ENCODE results near the gene KCNQ1. TPM values are rescaled to one million over a fixed set of nuclear protein-coding genes. Genes with fewer than 3 reads are reported as not detected.

Gene KCNQ1
- polyA plus RNA-seq, 2 donors, result 0.31 to 0.52 TPM

DNA sequence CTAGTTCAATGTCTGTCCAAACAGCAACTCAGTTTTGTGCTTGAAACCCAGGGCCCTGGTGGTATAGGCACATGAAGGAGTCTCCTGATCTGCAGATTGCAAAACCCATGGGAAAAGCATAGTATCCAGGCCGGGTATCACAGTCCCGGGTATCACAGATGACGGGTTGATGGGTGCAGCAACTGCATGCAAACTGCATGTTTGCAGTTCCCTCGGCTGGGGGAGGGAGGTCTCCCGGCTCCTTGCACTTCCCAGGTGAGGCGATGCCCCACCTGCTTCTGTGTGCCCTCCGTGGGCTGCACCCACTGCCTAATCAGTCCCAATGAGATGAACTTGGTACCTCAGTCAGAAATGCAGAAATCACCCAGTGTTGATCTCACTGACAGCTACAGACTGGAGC is 53.9 kb downstream of the KCNQ1 start:
- Histone ChIP-seq H3K4me3 (ENCODE audit: low read depth in 1 of 2, low read length in 2 of 2) (no peak overlapping the region), H3K36me3 (ENCODE audit: control insufficient read depth in 2 of 2, insufficient read depth in 2 of 2, low read length in 1 of 2) (no peaks in the 10 kb centered on the region), H3K27ac (ENCODE audit: low read depth in 2 of 2, low read length in 1 of 2) (no peak overlapping the region), H3K9me3 (ENCODE audit: control insufficient read depth in 2 of 2, insufficient read depth in 1 of 2, low read depth in 1 of 2, low read length in 1 of 2) (no peaks in the 10 kb centered on the region), H3K27me3 (ENCODE audit: control insufficient read depth in 1 of 2, insufficient read depth in 2 of 2, low read length in 2 of 2) (peaks cover 0 to 2% of the 10 kb centered on the region in 2 donors), H3K4me1 (ENCODE audit: control insufficient read depth in 2 of 2, insufficient read depth in 2 of 2, low read length in 1 of 2) (no peaks in the 10 kb centered on the region)
- 86 to 89% methylated on average over 7 of the region's 7 CpGs for WGBS, 2 donors

DNA sequence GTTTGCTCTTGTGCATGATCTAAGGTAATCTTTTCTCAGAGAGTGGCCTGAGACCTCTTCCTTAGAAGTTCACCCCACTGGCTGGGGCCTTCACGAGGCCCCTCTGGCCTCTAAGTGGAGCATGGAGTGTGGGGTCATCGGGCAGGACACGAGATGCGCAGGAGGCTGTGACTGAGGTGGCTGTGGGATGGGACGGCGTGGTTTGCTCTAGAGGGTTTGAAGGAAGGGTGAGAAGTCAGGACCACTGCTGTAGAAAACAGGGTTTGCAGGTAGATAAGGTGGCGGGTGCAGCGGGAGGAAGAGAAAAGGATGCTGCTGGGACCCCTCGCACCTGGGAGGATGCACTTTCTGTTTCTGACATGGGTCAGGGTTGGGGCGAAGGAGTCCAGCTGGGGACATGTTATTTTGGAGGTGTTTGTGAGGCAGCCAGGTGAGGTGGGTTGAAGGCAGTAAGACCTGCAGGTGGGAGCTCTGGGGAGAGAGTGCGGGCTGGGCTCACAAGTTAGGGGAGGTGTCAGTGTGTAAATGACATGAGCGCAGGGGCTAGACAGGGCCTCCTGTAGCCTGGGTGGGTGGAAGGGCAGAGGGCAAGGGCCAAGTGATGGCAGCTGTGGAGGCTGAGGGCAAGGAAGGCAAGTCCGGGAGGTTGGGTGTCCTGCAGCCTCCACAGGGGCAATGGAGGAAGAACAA is 62.5 kb downstream of the KCNQ1 start:
- no peak overlapping the region for H3K4me3 ChIP-seq (ENCODE audit: low read depth in 1 of 2, low read length in 2 of 2)

DNA sequence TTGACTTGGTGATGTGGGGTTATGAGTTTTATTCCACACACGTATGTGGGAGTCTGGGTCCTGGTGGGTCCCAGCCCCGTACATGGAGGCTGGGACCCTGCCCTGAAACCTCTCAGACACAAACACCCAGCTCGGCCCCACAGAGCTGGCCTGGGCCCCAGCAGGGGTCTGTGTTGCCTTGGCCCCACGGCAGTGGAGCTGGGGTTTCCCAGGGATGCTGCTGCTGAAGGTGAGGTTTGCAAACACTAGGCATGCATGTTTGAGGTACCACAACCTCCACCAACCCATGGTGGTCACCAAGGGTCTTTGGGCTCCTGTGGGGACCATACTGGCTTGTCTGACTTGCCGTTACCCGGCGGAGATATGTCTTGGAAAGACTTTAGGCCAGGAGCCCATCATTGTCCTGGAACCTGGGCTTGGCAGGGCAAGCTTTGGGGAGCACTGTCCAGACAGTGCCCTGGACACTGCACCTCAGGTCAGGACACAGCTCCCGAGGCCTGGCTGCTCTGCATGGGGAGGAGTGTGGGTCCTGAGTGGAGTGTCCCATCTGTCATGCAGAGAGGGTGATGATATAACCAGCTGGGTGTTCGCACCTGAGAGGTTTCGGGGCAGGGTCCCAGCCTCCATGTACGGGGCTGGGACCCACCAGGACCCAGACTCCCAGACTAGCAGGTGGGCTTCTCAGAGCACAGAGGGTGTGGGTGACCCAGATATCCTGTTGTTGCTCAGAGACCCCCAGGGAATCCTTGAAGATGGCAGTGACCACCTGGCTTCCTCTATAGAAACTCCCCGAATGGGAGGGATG is 63.3 kb downstream of the KCNQ1 start:
- Histone ChIP-seq H3K27me3 (ENCODE audit: control insufficient read depth in 1 of 2, insufficient read depth in 2 of 2, low read length in 2 of 2) (no peaks in the 10 kb centered on the region), H3K36me3 (ENCODE audit: control insufficient read depth in 2 of 2, insufficient read depth in 2 of 2, low read length in 1 of 2) (no peaks in the 10 kb centered on the region)
- WGBS, 2 donors, result 84 to 86% methylated on average over 12 of the region's 12 CpGs

More for the DNA sequence above, 62.5 kb downstream of the KCNQ1 start:
- Histone ChIP-seq H3K27ac (ENCODE audit: low read depth in 2 of 2, low read length in 1 of 2) (no peak overlapping the region), H3K27me3 (ENCODE audit: control insufficient read depth in 1 of 2, insufficient read depth in 2 of 2, low read length in 2 of 2) (peaks cover 0 to 2% of the 10 kb centered on the region in 2 donors), H3K9me3 (ENCODE audit: control insufficient read depth in 2 of 2, insufficient read depth in 1 of 2, low read depth in 1 of 2, low read length in 1 of 2) (no peaks in the 10 kb centered on the region), H3K4me1 (ENCODE audit: control insufficient read depth in 2 of 2, insufficient read depth in 2 of 2, low read length in 1 of 2) (no peaks in the 10 kb centered on the region), H3K36me3 (ENCODE audit: control insufficient read depth in 2 of 2, insufficient read depth in 2 of 2, low read length in 1 of 2) (no peaks in the 10 kb centered on the region)
- WGBS, 2 donors, result 91 to 92% methylated on average over 12 of the region's 13 CpGs

DNA sequence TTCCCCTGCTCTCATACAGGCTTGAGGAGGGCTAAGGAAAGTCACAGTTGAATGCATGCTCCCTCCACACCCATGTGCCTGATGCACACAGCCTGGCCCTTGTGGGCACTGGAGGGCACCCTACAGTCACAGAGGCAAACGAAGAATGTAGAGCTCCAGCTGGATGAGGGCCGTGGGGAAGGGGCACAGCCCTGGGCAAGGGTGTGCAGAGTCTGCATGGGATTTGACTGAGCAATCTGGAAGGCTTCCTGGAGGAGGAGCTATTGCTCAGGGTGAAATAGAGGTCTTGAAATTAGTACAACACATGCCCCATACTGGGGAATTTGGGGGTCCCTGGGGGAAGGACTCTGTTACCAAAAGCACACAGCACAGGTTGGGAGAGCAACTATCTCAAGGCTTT is 64.0 kb downstream of the KCNQ1 start:
- Histone ChIP-seq H3K36me3 (ENCODE audit: control insufficient read depth in 2 of 2, insufficient read depth in 2 of 2, low read length in 1 of 2) (no peaks in the 10 kb centered on the region), H3K27me3 (ENCODE audit: control insufficient read depth in 1 of 2, insufficient read depth in 2 of 2, low read length in 2 of 2) (no peaks in the 10 kb centered on the region), H3K4me1 (ENCODE audit: control insufficient read depth in 2 of 2, insufficient read depth in 2 of 2, low read length in 1 of 2) (no peaks in the 10 kb centered on the region), H3K9me3 (ENCODE audit: control insufficient read depth in 2 of 2, insufficient read depth in 1 of 2, low read depth in 1 of 2, low read length in 1 of 2) (no peaks in the 10 kb centered on the region), H3K27ac (ENCODE audit: low read depth in 2 of 2, low read length in 1 of 2) (no peak overlapping the region), H3K4me3 (ENCODE audit: low read depth in 1 of 2, low read length in 2 of 2) (no peak overlapping the region)
- 63 to 67% methylated on average over 2 of the region's 2 CpGs for WGBS, 2 donors

More for the DNA sequence above, 63.3 kb downstream of the KCNQ1 start:
- Histone ChIP-seq H3K4me1 (ENCODE audit: control insufficient read depth in 2 of 2, insufficient read depth in 2 of 2, low read length in 1 of 2) (no peaks in the 10 kb centered on the region), H3K4me3 (ENCODE audit: low read depth in 1 of 2, low read length in 2 of 2) (no peak overlapping the region), H3K9me3 (ENCODE audit: control insufficient read depth in 2 of 2, insufficient read depth in 1 of 2, low read depth in 1 of 2, low read length in 1 of 2) (no peaks in the 10 kb centered on the region), H3K27ac (ENCODE audit: low read depth in 2 of 2, low read length in 1 of 2) (no peak overlapping the region)

DNA sequence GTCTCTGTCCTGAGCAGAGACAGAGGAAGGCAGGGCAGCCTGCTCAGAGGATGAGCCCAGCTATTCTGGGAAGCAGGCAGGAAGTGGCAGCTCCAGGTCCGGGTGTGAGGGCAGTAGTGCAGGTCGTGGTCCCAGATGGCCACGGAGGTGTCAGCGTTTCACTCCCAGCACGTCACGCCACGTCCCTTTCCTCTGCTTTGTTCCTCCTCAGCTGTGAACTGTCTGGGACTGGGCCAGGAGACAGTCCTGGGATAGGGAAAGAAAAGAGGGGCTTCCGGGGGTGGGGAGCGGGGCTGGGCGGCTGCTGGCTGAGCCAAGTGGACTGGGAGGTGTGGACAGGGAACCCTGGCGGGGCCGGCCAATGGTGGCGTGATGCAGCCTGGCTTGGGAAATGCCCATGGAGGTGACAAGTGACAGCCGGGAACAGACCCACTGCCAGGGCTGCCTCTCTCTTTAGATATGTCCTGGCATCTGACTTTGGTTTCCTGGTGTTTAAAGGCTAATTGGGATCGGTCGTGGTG is 64.7 kb downstream of the KCNQ1 start:
- Histone ChIP-seq H3K4me3 (ENCODE audit: low read depth in 1 of 2, low read length in 2 of 2) (no peak overlapping the region), H3K9me3 (ENCODE audit: control insufficient read depth in 2 of 2, insufficient read depth in 1 of 2, low read depth in 1 of 2, low read length in 1 of 2) (no peaks in the 10 kb centered on the region), H3K36me3 (ENCODE audit: control insufficient read depth in 2 of 2, insufficient read depth in 2 of 2, low read length in 1 of 2) (no peaks in the 10 kb centered on the region), H3K4me1 (ENCODE audit: control insufficient read depth in 2 of 2, insufficient read depth in 2 of 2, low read length in 1 of 2) (no peaks in the 10 kb centered on the region), H3K27ac (ENCODE audit: low read depth in 2 of 2, low read length in 1 of 2) (no peak overlapping the region), H3K27me3 (ENCODE audit: control insufficient read depth in 1 of 2, insufficient read depth in 2 of 2, low read length in 2 of 2) (no peaks in the 10 kb centered on the region)
- WGBS, 2 donors, result 74 to 79% methylated on average over 16 of the region's 16 CpGs

DNA sequence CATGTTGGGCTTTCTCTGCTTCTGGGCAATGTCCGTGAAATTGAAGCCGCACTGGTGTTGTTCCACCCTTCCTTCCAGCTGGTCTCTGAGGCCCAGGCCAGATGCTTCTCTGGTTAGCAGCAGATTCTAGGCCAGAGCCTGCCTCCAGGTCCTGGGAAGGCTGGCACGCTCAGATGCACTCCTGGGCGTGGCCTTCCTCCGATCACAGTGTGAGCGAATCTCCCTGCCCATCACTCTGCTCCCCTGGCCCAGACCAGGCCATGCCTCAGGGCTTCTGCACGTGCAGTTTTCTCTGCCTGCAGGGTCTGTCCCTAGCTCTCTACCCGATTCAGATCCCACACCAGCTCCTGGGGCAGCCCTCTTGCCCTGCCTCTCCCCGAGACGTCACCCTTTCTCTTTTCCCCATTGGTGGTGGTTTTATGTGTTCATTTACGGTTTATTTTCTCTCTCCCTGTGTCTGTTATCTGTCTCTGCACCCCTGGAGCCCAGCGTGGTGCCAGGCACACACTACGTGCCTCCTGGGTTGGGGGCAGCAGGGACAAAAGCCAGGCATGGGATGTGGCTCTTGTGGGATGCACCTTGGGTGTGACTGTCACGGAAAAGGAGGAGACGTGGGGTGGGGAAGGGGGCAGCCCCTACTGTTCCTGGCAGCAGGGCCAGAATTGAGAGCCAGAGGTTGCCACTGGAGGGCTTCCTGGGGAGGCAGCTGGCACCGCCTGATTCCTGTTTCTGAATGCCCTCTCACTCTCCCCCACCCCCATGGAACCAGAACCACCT is 66.0 kb downstream of the KCNQ1 start:
- Histone ChIP-seq H3K4me1 (ENCODE audit: control insufficient read depth in 2 of 2, insufficient read depth in 2 of 2, low read length in 1 of 2) (no peaks in the 10 kb centered on the region), H3K36me3 (ENCODE audit: control insufficient read depth in 2 of 2, insufficient read depth in 2 of 2, low read length in 1 of 2) (no peaks in the 10 kb centered on the region), H3K27ac (ENCODE audit: low read depth in 2 of 2, low read length in 1 of 2) (no peak overlapping the region), H3K27me3 (ENCODE audit: control insufficient read depth in 1 of 2, insufficient read depth in 2 of 2, low read length in 2 of 2) (no peaks in the 10 kb centered on the region), H3K9me3 (ENCODE audit: control insufficient read depth in 2 of 2, insufficient read depth in 1 of 2, low read depth in 1 of 2, low read length in 1 of 2) (no peaks in the 10 kb centered on the region), H3K4me3 (ENCODE audit: low read depth in 1 of 2, low read length in 2 of 2) (no peak overlapping the region)
- WGBS, 2 donors, result 64 to 69% methylated on average over 16 of the region's 16 CpGs

DNA sequence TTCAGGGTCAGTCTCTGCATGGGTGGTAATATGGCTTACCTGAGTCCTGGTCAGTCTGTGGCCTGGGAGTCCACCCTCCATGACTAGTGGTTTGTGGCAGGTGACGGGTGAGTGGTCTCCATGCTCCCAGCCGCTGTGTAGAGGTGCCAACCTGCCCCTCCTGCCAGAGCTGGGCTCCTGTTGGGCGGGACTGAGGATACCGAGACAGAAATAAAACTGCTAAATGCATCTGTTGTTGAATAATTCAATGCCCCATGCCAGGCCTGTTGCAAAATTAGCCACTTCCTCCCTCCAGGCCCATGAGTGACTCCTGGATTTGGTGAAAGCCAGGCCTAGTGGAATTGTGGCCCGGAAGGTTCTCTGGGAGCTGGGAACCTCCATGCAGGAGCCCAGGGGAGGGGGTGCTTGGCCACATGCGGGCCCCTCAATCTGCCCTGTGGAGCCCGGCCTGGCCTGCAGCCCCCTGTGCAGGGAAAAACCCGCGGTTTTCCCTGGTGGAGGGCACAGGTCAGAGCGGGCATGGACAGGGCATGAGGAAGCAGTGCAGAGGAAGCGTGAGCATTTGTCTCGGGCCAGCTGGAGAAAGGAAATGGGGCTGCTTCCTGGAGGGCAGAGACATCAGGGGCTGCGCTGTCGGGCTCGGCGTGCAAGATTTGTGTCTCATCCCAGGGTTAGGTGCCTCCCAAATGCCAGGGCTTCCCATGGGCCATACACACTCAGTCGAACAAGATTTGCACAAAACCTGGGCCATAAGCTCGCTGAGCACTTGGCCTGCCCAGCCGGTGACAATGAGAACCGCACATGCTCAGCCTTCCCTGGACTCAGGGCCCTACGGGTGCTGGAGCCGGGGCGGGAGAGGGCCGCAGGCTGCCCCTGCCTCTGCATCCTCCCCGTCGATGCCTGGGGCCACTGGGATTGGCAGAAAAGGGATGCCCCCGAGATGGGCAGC is 66.9 kb downstream of the KCNQ1 start:
- Histone ChIP-seq H3K36me3 (ENCODE audit: control insufficient read depth in 2 of 2, insufficient read depth in 2 of 2, low read length in 1 of 2) (no peaks in the 10 kb centered on the region), H3K9me3 (ENCODE audit: control insufficient read depth in 2 of 2, insufficient read depth in 1 of 2, low read depth in 1 of 2, low read length in 1 of 2) (no peaks in the 10 kb centered on the region), H3K4me3 (ENCODE audit: low read depth in 1 of 2, low read length in 2 of 2) (no peak overlapping the region), H3K4me1 (ENCODE audit: control insufficient read depth in 2 of 2, insufficient read depth in 2 of 2, low read length in 1 of 2) (no peaks in the 10 kb centered on the region), H3K27ac (ENCODE audit: low read depth in 2 of 2, low read length in 1 of 2) (no peak overlapping the region), H3K27me3 (ENCODE audit: control insufficient read depth in 1 of 2, insufficient read depth in 2 of 2, low read length in 2 of 2) (no peaks in the 10 kb centered on the region)
- WGBS, 2 donors, result 81 to 87% methylated on average over 27 of the region's 27 CpGs

DNA sequence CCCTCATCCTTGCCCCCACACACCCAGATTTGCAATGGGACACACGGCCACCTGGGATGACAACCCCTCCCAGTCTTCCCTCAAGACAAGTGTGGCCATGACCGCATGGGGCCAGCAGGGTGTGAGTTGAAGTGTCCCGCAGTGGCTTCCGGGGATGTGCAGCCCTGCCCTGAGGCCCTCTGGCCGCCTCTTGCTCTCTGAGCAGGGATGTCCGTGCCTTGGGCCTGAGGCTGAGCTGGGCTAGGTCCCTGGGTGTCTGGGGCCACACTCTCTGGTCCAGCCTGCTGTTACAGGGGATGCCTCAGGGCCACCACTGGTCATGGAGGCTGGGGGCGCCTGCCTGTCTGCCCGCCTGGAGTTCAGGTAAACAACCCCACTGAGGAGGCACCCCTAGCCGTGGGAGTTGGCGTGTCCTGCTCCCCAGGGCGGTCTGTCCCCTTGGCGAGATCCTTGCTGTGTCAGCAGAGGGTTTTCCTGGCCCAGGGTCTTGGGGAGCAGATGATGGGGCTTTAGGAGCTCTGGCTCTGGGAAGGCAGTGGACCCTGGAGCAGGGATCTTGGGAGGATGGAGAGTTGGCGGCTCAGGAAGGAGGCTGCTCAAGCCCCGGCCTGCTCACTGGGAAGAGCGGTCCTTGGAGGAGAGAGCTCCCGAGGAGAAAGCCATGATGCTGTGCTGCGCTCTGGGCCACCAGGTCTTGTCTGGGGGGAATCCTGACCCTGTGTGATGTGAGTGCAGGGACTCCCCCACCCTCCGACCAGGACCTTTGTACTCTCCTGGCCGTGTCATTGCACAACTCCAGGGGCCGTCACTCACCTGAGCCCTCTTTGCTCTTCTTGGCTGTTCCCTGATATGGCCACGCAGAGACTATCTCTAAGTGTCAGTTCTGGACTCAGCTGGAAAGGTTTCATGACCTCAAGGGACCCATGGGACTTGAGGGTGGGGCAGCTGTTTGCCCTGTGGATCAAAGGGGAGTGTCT is 67.9 kb downstream of the KCNQ1 start:
- Histone ChIP-seq H3K27me3 (ENCODE audit: control insufficient read depth in 1 of 2, insufficient read depth in 2 of 2, low read length in 2 of 2) (no peaks in the 10 kb centered on the region), H3K4me1 (ENCODE audit: control insufficient read depth in 2 of 2, insufficient read depth in 2 of 2, low read length in 1 of 2) (peaks cover 0 to 5% of the 10 kb centered on the region in 2 donors), H3K27ac (ENCODE audit: low read depth in 2 of 2, low read length in 1 of 2) (no peak overlapping the region), H3K9me3 (ENCODE audit: control insufficient read depth in 2 of 2, insufficient read depth in 1 of 2, low read depth in 1 of 2, low read length in 1 of 2) (no peaks in the 10 kb centered on the region), H3K4me3 (ENCODE audit: low read depth in 1 of 2, low read length in 2 of 2) (no peak overlapping the region), H3K36me3 (ENCODE audit: control insufficient read depth in 2 of 2, insufficient read depth in 2 of 2, low read length in 1 of 2) (no peaks in the 10 kb centered on the region)
- WGBS, 2 donors, result 88% methylated on average over 21 of the region's 21 CpGs

Measured in esophagus (tissue), 2 donors.